Activated CD4-positive, alpha-beta T cell treated with anti-CD3 and anti-CD28 coated beads, Interleukin-10, Interleukin-2, amounts not matched to agents 100 ng/mL and 50 ng/mL, durations not matched to agents 16 hours and 8 hours (primary cell): Measurements from ENCODE around the gene ERBB4.
"Not testable (repeated sequence)": the region's sequence is repeated elsewhere in the genome, so short reads cannot be mapped to it uniquely, and the experiment has no call there.

Experiments
- DNase-seq: peaks from one replicate; pipeline ENCODE4 v3.0.0-alpha.2; 2020

The ERBB4 gene

DNA sequence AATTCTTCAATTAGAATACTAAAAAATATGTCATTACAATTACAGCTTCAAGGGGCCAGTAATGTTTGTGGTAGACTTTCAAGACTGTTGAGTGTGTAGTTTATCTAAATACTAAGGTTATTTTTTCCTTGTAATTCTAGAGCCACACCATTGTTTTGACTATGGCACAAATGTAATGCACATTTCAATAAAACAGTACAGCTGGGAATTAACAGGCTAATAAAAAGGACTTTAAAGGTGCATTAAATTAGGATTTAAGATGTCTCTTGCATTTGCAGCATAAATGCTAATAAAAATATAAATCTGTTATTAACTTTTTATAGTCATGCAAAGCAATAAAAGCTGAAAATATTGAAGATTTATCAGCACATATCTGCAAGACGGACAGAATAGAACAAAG lies 344.8 kb downstream of the ERBB4 start:
- DNase-seq: no peak

DNA sequence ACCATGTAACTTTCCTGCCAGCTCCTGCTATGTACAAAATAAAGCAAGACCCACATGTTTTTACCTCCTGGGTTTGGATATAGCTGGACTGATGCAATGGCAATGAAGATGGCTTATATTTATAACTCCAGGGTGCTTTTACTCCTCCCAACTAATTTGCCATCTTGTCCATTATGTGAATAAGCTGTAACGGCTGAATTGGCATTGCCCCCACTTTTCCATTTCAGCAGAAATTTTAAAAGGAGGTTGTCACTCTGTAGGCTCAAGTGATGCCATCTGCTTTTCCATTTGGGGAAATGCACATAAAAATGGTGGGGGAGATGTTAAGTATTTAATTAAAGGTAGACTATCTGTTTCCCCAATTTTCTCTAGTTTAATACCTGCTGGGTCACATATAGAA lies 345.5 kb downstream of the ERBB4 start:
- no peak for DNase-seq

DNA sequence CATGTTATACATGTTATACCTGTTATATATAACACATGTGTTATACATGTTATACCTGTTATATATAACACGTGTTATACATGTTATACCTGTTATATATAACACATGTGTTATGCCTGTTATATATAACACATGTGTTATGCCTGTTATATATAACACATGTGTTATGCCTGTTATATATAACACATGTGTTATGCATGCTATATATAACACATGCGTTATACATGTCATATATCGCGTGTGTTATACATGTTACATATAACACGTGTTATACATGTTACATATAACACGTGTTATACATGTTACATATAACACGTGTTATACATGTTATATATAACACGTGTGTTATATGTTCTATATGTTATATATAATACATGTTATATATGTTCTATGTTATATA lies 347.2 kb downstream of the ERBB4 start:
- not testable (repeated sequence) for DNase-seq

DNA sequence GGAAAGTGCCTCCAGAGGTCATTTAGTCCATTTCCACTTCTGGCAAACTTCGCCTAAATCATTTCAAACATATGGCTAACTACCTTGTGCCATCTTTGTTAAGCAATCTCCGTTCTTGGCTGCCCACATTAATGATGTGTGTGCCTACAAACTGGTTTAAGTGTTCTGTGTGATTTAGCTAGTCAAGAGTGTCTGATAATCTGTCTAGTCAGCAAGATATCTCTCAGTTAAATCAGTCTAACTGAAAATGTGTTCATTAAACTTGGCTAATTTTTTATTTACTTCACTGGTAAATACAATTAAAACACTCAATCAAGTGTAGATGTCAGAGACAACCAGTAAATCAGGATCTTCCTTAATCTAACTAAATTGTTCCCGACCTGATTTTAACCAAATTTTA lies 352.4 kb downstream of the ERBB4 start:
- no peak for DNase-seq

DNA sequence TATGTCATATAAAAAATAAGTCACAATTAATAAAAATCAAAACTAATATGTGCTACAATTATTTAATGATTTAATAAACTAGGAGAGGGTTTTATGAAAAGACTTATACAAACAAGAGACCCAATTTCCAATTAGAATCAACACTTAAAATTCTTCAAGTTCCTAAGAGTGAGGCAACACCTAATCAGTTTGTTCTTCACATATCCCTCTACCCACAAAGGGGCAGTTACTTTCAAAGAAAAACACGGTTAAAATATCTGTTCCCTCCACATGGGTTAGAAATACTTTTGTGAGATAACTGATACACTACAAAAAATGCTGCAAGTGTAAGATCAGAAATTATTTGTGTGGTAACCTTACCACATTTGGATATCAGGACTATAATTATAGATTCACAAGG lies 357.0 kb downstream of the ERBB4 start:
- no peak for DNase-seq

DNA sequence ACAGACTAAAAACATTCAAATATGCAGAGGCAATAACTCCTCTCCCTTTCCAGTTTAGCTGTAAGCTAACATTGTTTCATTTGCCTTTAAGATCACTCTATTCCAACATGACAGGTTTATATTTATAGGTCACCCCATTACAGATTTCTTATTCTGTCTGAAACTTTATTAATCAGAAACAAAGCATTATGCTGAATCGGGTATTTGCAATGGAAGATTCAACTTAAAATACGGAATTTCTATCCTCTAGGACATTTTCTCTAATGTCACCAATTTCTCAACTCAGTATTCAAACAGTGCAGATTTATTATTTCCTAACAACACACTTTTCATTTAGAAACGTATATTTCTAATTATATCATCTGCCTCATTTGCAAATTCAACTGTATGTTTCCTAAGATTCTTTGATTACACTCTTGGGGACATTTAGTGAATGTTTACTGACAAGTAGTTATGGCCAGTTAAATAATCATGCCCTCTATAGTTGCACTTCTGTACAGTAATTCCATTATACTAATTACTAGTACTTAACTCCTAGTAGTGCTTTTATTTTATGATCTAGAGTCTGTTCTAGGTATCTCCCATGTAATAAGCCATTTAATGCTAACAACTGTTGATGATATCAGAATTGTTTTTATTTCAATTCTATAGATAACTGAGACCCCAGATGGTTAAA lies 358.1 kb downstream of the ERBB4 start:
- no peak for DNase-seq

DNA sequence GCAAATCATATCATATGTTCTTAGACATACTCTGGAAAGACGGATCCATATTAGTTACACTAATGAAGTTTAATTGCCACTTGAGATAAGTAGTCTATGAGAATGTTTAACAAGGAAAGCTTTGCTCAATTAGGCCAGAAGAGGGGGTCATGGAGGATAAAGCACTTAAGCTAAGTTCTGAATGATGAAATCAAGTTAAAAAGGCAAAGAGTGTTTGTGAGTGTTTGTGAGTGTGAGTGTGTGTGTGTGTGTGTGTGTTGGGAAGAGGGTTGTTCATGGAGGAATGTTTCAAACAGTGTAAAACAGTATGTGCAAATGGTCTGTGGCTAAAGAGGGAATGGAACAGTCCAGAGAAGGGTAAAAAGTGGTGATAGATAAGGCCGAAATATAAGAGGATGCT lies 360.9 kb downstream of the ERBB4 start:
- DNase-seq: no peak

DNA sequence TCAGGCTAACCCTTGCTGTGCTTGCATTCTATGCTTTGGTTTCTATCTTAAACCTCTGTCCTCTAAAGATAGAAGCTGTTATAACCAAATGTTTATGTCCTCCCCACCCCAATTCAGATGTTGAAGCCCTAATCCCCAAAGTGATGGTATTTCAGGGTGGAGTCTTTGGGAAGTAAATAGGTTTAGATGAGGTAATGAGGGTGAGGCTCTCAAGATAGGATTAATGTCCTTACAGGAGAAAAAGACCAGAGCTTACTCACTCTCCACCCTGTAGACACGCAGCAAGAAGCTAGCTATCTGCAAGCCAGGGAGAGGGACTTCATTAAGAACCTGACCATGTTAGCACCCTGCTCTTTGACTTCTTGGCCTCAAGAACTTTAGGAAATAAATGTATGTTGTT lies 362.5 kb downstream of the ERBB4 start:
- DNase-seq: no peak

DNA sequence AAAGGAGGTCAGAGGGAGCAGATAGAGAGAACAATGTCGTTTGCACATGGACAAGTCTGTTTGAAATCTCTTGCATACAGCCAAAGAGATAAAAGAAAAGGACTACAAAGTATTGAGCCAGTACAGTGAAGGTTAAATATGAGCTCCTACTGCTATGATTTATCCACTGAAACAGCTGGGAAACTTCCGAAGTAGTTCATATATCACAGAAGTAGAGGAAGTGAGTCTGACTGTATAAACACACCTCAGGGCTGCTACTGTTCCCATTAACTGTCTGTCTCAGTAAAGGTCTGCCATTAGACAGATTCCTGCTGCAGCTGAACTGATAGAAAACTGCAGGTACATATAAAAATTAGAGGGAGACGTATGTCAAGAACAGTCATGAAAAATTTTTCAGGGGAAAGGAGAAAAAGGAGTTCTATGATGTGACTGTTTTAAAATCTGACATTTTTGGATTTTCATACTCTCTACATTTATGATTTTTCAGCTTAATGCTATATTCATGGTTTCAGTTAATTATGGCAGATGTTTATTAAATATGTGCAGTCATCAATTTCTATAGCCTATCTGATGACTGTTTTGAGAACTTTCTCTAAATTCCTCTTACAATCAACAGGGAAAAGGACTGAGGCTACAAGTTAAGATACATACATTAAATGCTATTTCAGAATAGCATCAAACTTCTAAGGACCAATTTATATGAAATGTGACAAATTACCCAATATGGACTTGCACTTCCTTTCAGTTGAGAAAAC lies 364.7 kb downstream of the ERBB4 start:
- DNase-seq: no peak

DNA sequence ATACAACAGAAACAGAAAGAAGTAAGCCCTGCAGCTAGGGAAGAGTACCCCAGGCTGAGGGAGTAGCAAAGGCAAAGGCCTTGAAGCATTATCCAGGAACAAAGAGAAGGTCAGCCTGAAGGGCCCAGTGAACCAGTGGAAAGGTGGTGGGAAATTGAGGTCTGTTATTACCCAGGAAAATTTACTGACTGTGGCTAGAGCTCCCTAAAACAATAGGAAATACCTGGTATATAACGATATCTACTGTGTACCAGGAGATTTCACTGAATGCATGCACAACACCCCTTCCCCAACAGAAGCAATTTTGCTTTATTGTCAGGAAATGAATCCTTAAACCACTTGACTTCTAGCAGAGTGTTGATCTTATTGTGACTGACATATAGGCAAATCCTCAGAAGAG lies 365.3 kb downstream of the ERBB4 start:
- DNase-seq: no peak

DNA sequence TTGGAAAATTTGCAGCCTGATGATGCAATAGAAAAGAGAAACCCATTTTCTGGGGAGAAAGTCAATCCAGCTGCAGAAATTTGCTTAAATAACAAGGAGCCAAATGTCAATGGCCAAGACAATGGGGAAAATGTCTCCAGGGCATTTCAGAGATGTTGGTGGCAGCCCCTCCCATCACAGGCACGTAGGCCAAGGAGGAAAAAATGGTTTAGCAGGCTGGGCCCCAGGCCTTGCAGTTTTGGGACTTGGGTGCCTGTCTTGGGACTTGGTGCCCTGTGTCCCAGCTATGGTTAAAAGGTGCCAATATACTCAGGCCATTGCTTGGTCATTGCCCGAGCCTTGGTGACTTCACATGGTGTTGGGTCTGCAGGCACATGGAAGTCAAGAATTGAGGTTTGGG lies 368.2 kb downstream of the ERBB4 start:
- no peak for DNase-seq

DNA sequence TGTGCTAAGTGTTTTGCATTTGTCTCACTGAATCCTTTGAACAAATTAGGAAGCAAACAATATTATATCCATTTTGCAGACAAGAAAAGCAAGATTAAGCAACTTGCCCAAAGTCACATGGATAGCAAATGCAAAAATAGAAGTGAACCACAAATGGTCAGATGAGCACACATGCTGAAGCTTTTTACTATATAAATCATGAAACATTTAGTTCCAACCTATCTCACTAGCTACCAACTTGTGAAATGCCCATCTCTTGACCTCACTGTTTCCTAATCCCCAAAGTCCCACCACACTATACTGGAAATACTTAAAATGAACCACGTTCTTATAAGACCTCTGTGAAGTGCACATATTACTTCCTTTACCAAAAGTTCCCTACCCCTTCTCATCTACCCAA lies 380.5 kb downstream of the ERBB4 start:
- DNase-seq: no peak

DNA sequence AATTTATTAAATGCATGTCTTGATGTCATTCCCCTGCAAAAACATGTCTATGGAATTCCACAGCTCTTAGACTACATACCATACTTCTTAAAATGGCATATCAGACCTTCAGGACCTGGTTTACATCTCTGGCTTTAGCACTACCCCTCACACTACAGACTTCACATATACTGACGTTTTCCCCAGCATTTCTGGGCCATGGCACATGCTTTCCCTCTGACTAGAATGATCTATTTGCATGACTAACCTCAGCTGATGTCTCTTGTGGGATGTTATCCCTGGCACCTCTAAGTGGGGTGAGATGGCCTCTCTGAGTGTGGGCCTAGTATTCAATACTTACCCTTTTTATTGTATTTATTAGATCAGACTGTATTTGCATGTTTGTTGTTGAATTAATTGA lies 381.6 kb downstream of the ERBB4 start:
- DNase-seq: no peak

DNA sequence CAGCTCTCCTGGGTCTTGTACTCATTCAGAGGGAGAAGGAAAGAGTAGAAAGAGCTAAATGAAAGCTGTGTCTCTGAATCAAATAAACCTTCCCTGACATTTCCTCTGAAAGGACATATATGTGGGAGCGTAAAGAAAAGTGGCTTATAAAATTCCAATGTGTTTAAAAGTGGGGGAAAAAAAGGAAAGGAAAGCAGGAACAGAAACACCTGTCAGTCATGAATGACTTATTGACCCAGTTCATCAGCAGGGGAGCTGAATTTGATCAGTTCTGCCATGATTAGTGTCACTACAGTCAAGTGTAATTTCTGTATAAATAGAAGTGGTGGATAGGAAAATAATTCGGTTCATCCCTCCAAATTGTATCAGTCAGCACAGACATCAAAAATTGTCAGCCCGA lies 382.5 kb downstream of the ERBB4 start:
- DNase-seq: no peak

DNA sequence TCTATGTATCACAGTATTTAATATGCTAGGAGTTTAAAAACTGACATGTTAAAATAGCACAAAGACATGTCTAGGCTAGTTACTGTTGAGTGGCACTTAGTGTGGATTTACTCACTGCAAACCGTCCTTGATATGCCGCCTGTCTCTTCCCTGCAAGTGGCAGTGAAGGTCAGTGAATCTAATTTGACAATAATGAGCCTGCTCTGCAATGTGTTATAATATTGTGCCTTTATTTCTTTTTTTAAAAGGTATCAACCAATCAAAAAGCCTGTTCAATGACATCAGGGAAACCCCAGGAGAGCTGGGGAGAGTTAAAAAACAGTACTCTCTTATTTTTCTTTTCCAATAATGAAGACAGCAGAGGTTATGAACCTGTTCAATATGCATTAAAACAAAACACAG lies 384.1 kb downstream of the ERBB4 start:
- DNase-seq: no peak

DNA sequence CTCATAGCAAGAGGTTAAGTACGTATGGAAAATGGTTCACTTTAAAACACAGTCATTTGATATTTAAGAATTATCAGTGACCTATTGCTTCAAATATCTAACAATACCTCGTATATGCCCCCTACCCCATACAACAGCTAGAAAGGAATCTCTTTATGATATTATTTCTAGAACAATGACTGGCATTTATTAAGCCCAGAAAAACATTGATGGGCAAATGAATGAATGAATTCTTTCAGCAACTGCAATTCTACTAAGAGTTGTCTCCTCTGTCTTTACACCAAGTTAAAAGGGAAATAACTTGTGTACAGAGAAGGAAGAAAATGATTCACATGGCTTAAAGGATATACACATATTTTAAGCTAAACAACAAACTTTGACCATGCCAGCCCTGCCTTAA lies 384.7 kb downstream of the ERBB4 start:
- no peak for DNase-seq

DNA sequence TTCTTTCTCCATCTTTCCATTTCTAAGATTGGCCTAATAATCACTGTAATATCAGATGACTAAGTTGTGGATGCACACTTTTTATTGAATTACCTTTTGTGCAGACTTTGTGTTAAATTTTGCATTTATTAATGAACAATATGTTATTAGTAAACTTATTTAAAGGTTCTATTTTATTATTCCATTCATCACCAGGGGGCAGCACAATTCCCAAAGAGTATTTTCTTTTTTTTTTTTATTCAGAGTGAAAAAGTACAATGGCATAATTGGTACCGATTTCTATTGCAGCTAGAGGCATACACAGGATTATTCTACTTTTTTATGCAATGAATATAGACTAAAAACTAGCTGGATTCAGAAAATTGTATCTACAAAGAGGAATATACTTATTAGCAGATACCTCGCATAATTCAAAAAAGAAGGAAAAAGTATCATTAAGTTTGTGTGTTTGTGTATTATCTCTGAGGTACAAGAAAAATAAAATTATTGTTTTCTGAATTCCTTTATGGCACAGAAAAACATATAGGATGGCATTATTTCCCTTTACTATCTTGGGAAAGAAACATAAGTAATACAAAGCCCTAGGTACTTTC lies 390.6 kb downstream of the ERBB4 start:
- no peak for DNase-seq

DNA sequence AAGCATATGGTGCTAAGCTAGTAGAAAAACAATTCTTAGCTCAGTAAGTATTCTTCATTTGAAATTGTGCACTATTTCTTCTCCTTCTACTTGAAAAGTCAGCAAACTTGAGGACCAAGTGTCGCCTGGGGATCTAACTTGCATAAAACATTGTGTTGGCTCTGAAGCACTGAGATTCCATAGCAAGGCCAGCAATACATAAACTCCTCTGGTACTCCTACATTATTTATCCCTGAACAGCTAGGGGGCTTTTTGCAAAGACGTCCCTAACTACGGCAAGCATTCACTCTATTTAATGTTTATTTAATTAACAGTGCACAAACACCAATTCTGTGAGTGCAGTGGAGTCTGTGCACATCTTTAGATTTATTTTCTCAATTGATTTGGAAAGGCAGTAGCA lies 392.2 kb downstream of the ERBB4 start:
- DNase-seq: no peak

DNA sequence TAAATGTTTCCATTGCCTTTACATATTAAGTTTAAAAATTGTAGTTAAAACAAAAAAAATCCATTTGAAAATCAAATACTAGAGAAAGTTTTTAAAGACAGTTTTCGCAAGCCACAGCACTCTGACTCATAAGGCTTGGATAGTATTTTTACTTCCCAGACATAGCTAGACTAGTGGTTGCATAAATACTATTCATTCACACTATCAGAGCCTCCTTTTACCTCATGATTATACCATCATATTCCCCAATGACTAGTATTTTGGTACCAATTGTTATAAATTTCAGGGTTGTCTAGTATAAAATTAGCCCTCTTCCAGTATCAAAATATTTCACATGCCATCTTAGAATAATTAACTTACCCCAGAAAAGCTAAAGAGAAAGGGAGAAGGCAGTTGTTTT lies 393.5 kb downstream of the ERBB4 start:
- DNase-seq: no peak

DNA sequence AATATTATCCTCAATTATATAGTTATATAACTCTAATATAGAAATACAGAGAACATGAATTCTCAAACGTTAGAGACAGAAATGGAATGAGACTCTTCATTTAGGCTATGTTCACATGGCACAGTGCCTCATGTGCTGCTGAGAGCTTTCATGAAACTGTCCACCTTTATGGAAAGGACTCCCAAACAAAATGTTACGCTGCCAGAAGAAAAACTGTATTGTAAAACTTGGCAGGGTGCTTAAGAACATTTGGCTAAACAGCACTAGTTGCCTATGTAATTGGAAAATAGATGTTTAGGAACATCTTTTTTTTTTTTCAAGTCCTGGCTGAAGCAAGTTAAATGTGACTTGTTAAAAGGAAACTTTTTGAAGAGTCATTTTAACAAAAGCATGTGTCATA lies 396.0 kb downstream of the ERBB4 start:
- no peak for DNase-seq

DNA sequence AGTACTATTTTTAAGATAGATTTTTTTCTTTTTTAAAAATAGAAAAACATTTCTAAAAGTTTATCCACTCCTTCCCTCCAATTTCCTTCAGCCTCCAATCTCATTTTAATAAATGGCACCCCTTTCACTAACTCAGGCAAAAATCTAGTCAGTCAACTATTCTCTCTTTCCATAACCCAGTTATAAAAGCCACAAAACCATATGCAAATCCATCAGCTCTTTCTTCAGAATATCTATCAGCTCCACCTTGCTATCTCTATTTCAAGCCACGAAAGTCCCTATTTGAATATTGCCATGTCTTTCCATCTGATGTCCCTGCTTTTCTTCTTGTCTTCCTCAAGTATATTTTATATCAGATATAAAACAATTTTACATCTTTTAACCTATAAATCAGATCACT lies 397.1 kb downstream of the ERBB4 start:
- no peak for DNase-seq

DNA sequence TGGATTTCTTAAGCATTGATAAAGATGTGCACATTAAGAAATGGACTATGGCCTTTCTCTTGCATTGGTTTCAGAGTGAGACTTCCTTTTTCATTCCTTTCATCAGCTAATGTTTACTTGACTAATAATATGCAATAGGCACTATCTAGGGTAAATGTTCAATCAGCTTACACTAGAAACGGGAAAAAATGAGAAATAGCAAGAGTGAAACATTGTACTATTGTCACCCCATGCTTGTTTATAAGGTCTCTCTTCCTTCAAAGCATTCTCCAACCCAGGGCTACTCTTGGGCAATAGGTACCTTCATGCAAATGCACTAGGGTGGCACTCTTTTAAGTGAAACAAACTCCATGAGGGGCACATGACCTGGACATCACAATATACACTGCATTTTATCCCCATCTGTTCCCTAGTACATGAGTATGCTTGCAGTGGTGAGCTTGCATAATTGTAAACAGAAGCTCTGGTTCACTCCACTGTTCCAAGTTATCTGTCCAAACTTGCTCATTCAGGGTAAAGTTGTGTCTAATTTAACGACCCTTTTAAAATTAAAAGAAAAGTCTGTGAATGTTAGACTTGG lies 402.3 kb downstream of the ERBB4 start:
- no peak for DNase-seq

DNA sequence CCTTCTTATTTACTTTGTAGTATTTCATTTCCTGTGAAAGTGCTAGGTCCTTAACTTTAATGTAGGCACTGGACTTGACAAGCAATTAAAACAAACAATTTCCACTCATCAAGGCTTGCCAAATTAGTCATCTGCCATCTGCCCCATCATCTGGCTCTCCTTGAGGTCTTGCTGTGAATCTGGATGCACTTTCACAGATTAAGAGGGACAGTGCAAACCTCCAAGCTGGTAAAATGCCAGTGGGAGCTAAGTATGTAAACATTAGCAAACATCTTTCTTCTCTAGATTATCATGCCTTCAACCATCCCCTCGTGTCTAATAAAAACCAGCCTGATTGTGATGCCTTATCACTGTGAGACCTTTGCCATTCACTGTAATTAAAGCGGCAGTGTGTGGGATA lies 402.9 kb downstream of the ERBB4 start:
- no peak for DNase-seq

DNA sequence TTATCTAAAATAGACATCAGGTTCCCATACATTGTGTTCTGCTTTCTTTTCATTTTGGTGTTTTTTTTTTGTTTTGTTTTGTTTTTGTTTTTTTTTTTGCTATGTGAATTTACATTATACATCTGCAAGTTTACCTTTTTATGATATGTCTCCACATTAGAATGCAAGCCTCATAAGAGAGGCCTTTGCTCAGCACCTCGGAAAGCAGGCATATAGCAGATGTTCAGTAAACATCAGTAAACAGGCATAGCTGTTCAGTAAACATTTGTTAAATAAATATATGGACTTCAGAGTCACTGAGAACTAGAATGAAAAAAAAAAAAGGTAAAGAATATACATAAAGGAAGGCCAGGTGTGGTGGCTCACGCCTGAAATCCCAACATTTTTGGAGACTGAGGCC lies 405.3 kb downstream of the ERBB4 start:
- no peak for DNase-seq
